Caco-2 (cell line): ENCODE data around the gene EHD1. TPM values are rescaled to one million over a fixed set of nuclear protein-coding genes. Genes with fewer than 3 reads are reported as not detected.

Experiments
- BruUV-seq: library from RNA; stranded (reverse); fragments of 400-500 nt; replicated peaks from 2 replicates; lab custom pipeline; 2021; lab: Mats Ljungman, UMichigan
- CTCF ChIA-PET: fragments of 300-600 bp; sonication (Branson Sonifier 250); formaldehyde crosslinking; loops from one replicate; lab custom pipeline; 2022; ENCODE audit warnings: antibody characterized with exemption; lab: Charles Lee
- POLR2A ChIA-PET: fragments of 300-600 bp; sonication (Branson Sonifier 250); formaldehyde crosslinking; loops from one replicate; lab custom pipeline; 2022; ENCODE audit warnings: antibody characterized with exemption; lab: Charles Lee
- DNase-seq, 2 experiments: peaks; one replicate each; pipeline versions ENCODE4 v3.0.0 to v3.0.0-alpha.2; 2020 to 2022
- H3K27me3 ChIP-seq: replicated peaks from 2 replicates; pipeline ENCODE4 v1.6.0; 2011; ENCODE audit warnings: low read length; ENCODE audit not compliant: control insufficient read depth, insufficient read depth
- H3K36me3 ChIP-seq: 2 replicates; pipeline ENCODE4 v1.5.1; 2011; ENCODE audit warnings: low read length; ENCODE audit not compliant: control insufficient read depth, insufficient read depth
- H3K4me1 ChIP-seq: fragments of 250-450 bp; sonication (Bioruptor Pico); 2 replicates; pipeline ENCODE4 v1.5.1; 2020; ENCODE audit warnings: mild to moderate bottlenecking
- H3K4me3 ChIP-seq: 2 replicates; pipeline ENCODE4 v1.5.1; 2011; ENCODE audit warnings: low read depth, mild to moderate bottlenecking, control low read depth, low read length
- H3K9me3 ChIP-seq: fragments of 250-450 bp; sonication (Bioruptor Pico); 2 replicates; pipeline ENCODE4 v1.5.1; 2020; ENCODE audit warnings: mild to moderate bottlenecking, moderate library complexity
- H3K27ac Mint-ChIP-seq: one replicate; pipeline ENCODE4 v1.8.0; 2022; ENCODE audit warnings: mixed read lengths; ENCODE audit not compliant: unreplicated experiment
- H3K27me3 Mint-ChIP-seq: one replicate; pipeline ENCODE4 v1.8.0; 2022; ENCODE audit warnings: mixed read lengths; ENCODE audit not compliant: insufficient read depth, unreplicated experiment
- H3K36me3 Mint-ChIP-seq: one replicate; pipeline ENCODE4 v1.8.0; 2022; ENCODE audit warnings: mild to moderate bottlenecking, mixed read lengths; ENCODE audit not compliant: insufficient read depth, unreplicated experiment
- H3K4me1 Mint-ChIP-seq: one replicate; pipeline ENCODE4 v1.8.0; 2022; ENCODE audit warnings: low read depth, mixed read lengths; ENCODE audit not compliant: unreplicated experiment
- H3K4me3 Mint-ChIP-seq: one replicate; pipeline ENCODE4 v1.8.0; 2022; ENCODE audit warnings: mild to moderate bottlenecking, moderate library complexity, mixed read lengths; ENCODE audit not compliant: unreplicated experiment
- H3K9me3 Mint-ChIP-seq: one replicate; pipeline ENCODE4 v1.8.0; 2022; ENCODE audit warnings: mixed read lengths; ENCODE audit not compliant: unreplicated experiment
- intact Hi-C: fragments of 100-400 bp; cut with micrococcal nuclease; formaldehyde crosslinking; loops from one replicate; pipeline ENCODE4 v1.10.0; 2022; ENCODE audit not compliant: unreplicated experiment
- total RNA-seq: library from RNA; stranded (reverse); gene quantifications from 2 replicates; pipeline ENCODE4 v1.2.3, GENCODE V29; 2022
- TF ChIP-seq, protein P1 (sequence below), 2 experiments: fragments of 200-600 bp in 1 of 2; IDR thresholded peaks; 1 replicate in 1 of 2; 2 replicates in 1 of 2; pipeline versions ENCODE4 v1.5.1 to v1.8.0; 2011 to 2022; ENCODE audit warnings: antibody characterized with exemption in 1 of 2, control low read depth in 1 of 2, inconsistent platforms in 1 of 2, low read depth in 1 of 2, low read length in 1 of 2, mild to moderate bottlenecking in 1 of 2, moderate library complexity in 1 of 2; ENCODE audit not compliant: insufficient read depth in 1 of 2, severe bottlenecking in 1 of 2, unreplicated experiment in 1 of 2

Gene EHD1
- total RNA-seq, 1 experiment from 2014 or later: 129 TPM

GRCh38 chr11:64863391-64864060 is 14.9 kb downstream of the EHD1 start:
- no TSS peak for BruUV-seq
- no peak for DNase-seq
- peaks cover 8% of the 10 kb centered on the region for H3K36me3 ChIP-seq
- peaks cover 13% of the 10 kb centered on the region for H3K4me1 Mint-ChIP-seq
- H3K4me3 Mint-ChIP-seq: no peak overlapping the region
- H3K27me3 Mint-ChIP-seq: no peaks in the 10 kb centered on the region
- peaks cover 44% of the 10 kb centered on the region for H3K4me1 ChIP-seq
- TF ChIP-seq, protein P1, sequence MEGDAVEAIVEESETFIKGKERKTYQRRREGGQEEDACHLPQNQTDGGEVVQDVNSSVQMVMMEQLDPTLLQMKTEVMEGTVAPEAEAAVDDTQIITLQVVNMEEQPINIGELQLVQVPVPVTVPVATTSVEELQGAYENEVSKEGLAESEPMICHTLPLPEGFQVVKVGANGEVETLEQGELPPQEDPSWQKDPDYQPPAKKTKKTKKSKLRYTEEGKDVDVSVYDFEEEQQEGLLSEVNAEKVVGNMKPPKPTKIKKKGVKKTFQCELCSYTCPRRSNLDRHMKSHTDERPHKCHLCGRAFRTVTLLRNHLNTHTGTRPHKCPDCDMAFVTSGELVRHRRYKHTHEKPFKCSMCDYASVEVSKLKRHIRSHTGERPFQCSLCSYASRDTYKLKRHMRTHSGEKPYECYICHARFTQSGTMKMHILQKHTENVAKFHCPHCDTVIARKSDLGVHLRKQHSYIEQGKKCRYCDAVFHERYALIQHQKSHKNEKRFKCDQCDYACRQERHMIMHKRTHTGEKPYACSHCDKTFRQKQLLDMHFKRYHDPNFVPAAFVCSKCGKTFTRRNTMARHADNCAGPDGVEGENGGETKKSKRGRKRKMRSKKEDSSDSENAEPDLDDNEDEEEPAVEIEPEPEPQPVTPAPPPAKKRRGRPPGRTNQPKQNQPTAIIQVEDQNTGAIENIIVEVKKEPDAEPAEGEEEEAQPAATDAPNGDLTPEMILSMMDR (IDR thresholded peaks at IDR 0.05; ENCODE audit: insufficient read depth in 1 of 2, low read depth in 1 of 2, low read length in 1 of 2, severe bottlenecking in 1 of 2, unreplicated experiment in 1 of 2): no peak
- H3K9me3 ChIP-seq: no peaks in the 10 kb centered on the region
- ChIA-PET POLR2A (no interaction called here), CTCF (interaction anchor here (1.2 to 1.4 kb wide), 2 partner anchors 10 to 14 kb away, joined by 3 to 6 read pairs; no protein-coding TSS in a partner anchor)
- H3K36me3 Mint-ChIP-seq: peaks cover 62% of the 10 kb centered on the region
- no peak overlapping the region for H3K4me3 ChIP-seq
- intact Hi-C loops: loop anchor here (2.0 kb wide), 1 partner anchor 15 kb away; the partner anchor contains the start of gene EHD1
- H3K9me3 Mint-ChIP-seq: no peaks in the 10 kb centered on the region
- no peaks in the 10 kb centered on the region for H3K27me3 ChIP-seq
- peak overlapping the region; percentile 76 for H3K27ac Mint-ChIP-seq

DNA sequence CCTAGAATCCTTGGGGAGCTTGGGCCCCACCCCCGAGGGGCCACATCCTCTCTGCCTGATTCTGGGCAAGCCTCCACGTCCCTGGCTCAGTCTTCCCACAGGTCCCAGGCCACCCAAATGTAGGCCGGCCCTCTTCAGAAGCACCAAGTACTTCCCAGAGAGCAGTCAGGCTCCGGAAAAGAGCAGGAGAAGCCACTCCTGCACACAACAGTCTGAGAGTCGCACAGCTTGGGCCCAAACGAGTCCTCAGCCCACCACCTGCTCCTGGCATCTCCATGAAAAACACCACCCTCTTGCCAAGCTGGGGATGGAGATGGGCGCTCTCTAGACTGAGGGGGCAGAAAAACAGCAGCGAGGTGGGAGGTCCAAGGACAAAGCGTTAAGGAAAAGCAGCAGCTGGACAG is 15.4 kb downstream of the EHD1 start:
- Histone ChIP-seq H3K27me3 (no peaks in the 10 kb centered on the region), H3K4me1 (peaks cover 39% of the 10 kb centered on the region), H3K9me3 (no peaks in the 10 kb centered on the region), H3K4me3 (no peak overlapping the region), H3K36me3 (peaks cover 9% of the 10 kb centered on the region)
- BruUV-seq: no TSS peak
- TF ChIP-seq, protein P1 (IDR thresholded peaks at IDR 0.05; ENCODE audit: insufficient read depth in 1 of 2, low read depth in 1 of 2, low read length in 1 of 2, severe bottlenecking in 1 of 2, unreplicated experiment in 1 of 2): no peak
- H3K9me3 Mint-ChIP-seq: no peaks in the 10 kb centered on the region
- ChIA-PET POLR2A (no interaction called here), CTCF (no interaction called here)
- no peak for DNase-seq
- H3K4me3 Mint-ChIP-seq: no peak overlapping the region
- H3K27ac Mint-ChIP-seq: peak overlapping the region; percentile 76
- no peaks in the 10 kb centered on the region for H3K27me3 Mint-ChIP-seq
- intact Hi-C loops: no loop called here
- peaks cover 57% of the 10 kb centered on the region for H3K36me3 Mint-ChIP-seq
- H3K4me1 Mint-ChIP-seq: peaks cover 8% of the 10 kb centered on the region

GRCh38 chr11:64861227-64861975 is 17.0 kb downstream of the EHD1 start:
- BruUV-seq: no TSS peak

More at GRCh38 chr11:64861227-64861975, 17.0 kb downstream of the EHD1 start:
- no peak for DNase-seq
- TF ChIP-seq, protein P1 (IDR thresholded peaks at IDR 0.05; ENCODE audit: insufficient read depth in 1 of 2, low read depth in 1 of 2, low read length in 1 of 2, severe bottlenecking in 1 of 2, unreplicated experiment in 1 of 2): no peak
- ChIA-PET CTCF (interaction anchor here (0.6 to 0.9 kb wide), 4 partner anchors 27 to 251 kb away, joined by 3 to 4 read pairs (median 4); no protein-coding TSS in a partner anchor), POLR2A (interaction anchor here (0.7 kb wide), 1 partner anchor 31 kb away, joined by 3 read pairs; no protein-coding TSS in a partner anchor)
- peaks cover 59% of the 10 kb centered on the region for H3K36me3 Mint-ChIP-seq
- intact Hi-C loops: no loop called here
- no peak overlapping the region for H3K4me3 Mint-ChIP-seq
- Histone ChIP-seq H3K9me3 (no peaks in the 10 kb centered on the region), H3K4me3 (no peak overlapping the region), H3K4me1 (peaks cover 53% of the 10 kb centered on the region), H3K36me3 (peaks cover 8% of the 10 kb centered on the region), H3K27me3 (no peaks in the 10 kb centered on the region)
- H3K4me1 Mint-ChIP-seq: peaks cover 8% of the 10 kb centered on the region
- H3K27ac Mint-ChIP-seq: no peak overlapping the region
- H3K27me3 Mint-ChIP-seq: no peaks in the 10 kb centered on the region
- no peaks in the 10 kb centered on the region for H3K9me3 Mint-ChIP-seq
